Stimulated activated effector memory CD8-positive, alpha-beta T cell treated with anti-CD3 and anti-CD28 coated beads, Interleukin-12 subunit alpha, Interleukin-12 subunit beta, amount 100 ng/mL, for 72 hours (primary cell): ENCODE measurements around the gene CRTC1.

Source experiments
- ATAC-seq: fragments of 150-1000 bp; cut with Tn5 transposase; 2 replicates; pipeline ENCODE4 v1.10.0; 2021
- DNase-seq, 2 donors: peaks; one replicate each; pipeline ENCODE4 v3.0.0; 2021 to 2022; ENCODE audit warnings: low spot score in 2 of 2
- H3K27ac Mint-ChIP-seq: one replicate; pipeline ENCODE4 v1.8.0; 2022; ENCODE audit warnings: mild to moderate bottlenecking, mixed read lengths
- H3K36me3 Mint-ChIP-seq: one replicate; pipeline ENCODE4 v1.8.0; 2022; ENCODE audit warnings: mild to moderate bottlenecking, mixed read lengths
- H3K4me1 Mint-ChIP-seq: one replicate; pipeline ENCODE4 v1.8.0; 2022; ENCODE audit warnings: mixed read lengths
- H3K4me3 Mint-ChIP-seq: one replicate; pipeline ENCODE4 v1.8.0; 2022; ENCODE audit warnings: mild to moderate bottlenecking, mixed read lengths
- H3K9me3 Mint-ChIP-seq: one replicate; pipeline ENCODE4 v1.8.0; 2022; ENCODE audit warnings: mixed read lengths

CRTC1 gene

GRCh38 chr19:18683109-18683957 lies at the start of gene CRTC1:
Gene CRTC1, plus strand, starts transcription at chr19:18683680. Its CDS starts 23 bp downstream, at chr19:18683703.
- Mint-ChIP-seq H3K4me3 (peak within 1 kb of the TSS; percentile 75), H3K27ac (peak within 1 kb of the TSS; percentile 89), H3K36me3 (peaks cover 15% of the 10 kb centered on the region), H3K9me3 (no peaks in the 10 kb centered on the region), H3K4me1 (peaks cover 17% of the 10 kb centered on the region)
- ATAC-seq (peak; percentile 80), DNase-seq (peak; percentile 89 to 97)

- no peak overlapping the region for H3K27ac Mint-ChIP-seq
- no peaks in the 10 kb centered on the region for H3K9me3 Mint-ChIP-seq
- no peak for DNase-seq
- no peak overlapping the region for H3K4me3 Mint-ChIP-seq
- peaks cover 6% of the 10 kb centered on the region for H3K36me3 Mint-ChIP-seq
- no peak for ATAC-seq
- peaks cover 31% of the 10 kb centered on the region for H3K4me1 Mint-ChIP-seq
These were observed 48.7 kb upstream of the CRTC1 start for GRCh38 chr19:18634612-18635297.

- Mint-ChIP-seq H3K4me3 (peak overlapping the region; percentile 82), H3K9me3 (no peaks in the 10 kb centered on the region), H3K36me3 (peaks cover 6% of the 10 kb centered on the region), H3K27ac (peak overlapping the region; percentile 90), H3K4me1 (peaks cover 31% of the 10 kb centered on the region)
- DNase-seq, result no peak
- ATAC-seq, result no peak
These were observed 47.7 kb upstream of the CRTC1 start for GRCh38 chr19:18635831-18636182.

- no peaks in the 10 kb centered on the region for H3K9me3 Mint-ChIP-seq
- peaks cover 31% of the 10 kb centered on the region for H3K4me1 Mint-ChIP-seq
- peak overlapping the region; percentile 90 for H3K27ac Mint-ChIP-seq
- H3K36me3 Mint-ChIP-seq, result peaks cover 6% of the 10 kb centered on the region
- ATAC-seq, result peak; percentile 92
- peak; percentile 99 to 100 for DNase-seq
- H3K4me3 Mint-ChIP-seq, result peak overlapping the region; percentile 82
These were observed 47.1 kb upstream of the CRTC1 start for GRCh38 chr19:18636183-18636968.

- no peak for ATAC-seq
- peak in 1 of 2 donors; percentile 56 for DNase-seq
- Mint-ChIP-seq H3K4me1 (peaks cover 31% of the 10 kb centered on the region), H3K9me3 (no peaks in the 10 kb centered on the region), H3K36me3 (peaks cover 6% of the 10 kb centered on the region), H3K4me3 (peak within 1 kb of the TSS; percentile 82), H3K27ac (peak within 1 kb of the TSS; percentile 90)
These were observed 46.4 kb upstream of the CRTC1 start, which contains the start of gene KLHL26 for GRCh38 chr19:18636969-18637629. Gene KLHL26, plus strand, starts transcription at chr19:18637028. Its CDS starts 27 bp downstream, at chr19:18637055.

- H3K9me3 Mint-ChIP-seq, result no peaks in the 10 kb centered on the region
- ATAC-seq, result no peak
- peaks cover 6% of the 10 kb centered on the region for H3K36me3 Mint-ChIP-seq
- peaks cover 31% of the 10 kb centered on the region for H3K4me1 Mint-ChIP-seq
- no peak for DNase-seq
- H3K27ac Mint-ChIP-seq, result peak overlapping the region; percentile 90
- H3K4me3 Mint-ChIP-seq, result peak overlapping the region; percentile 82
These were observed 45.5 kb upstream of the CRTC1 start for GRCh38 chr19:18637673-18638630.

- H3K4me1 Mint-ChIP-seq, result peaks cover 27% of the 10 kb centered on the region
- peaks cover 6% of the 10 kb centered on the region for H3K36me3 Mint-ChIP-seq
- H3K27ac Mint-ChIP-seq, result no peak overlapping the region
- ATAC-seq, result no peak
- H3K4me3 Mint-ChIP-seq, result no peak overlapping the region
- no peaks in the 10 kb centered on the region for H3K9me3 Mint-ChIP-seq
- no peak for DNase-seq
These were observed 43.7 kb upstream of the CRTC1 start for GRCh38 chr19:18639706-18640243.

GRCh38 chr19:18644196-18645034 lies 39.1 kb upstream of the CRTC1 start:
- Mint-ChIP-seq H3K9me3 (no peaks in the 10 kb centered on the region), H3K27ac (no peak overlapping the region), H3K4me1 (peaks cover 25% of the 10 kb centered on the region), H3K4me3 (no peak overlapping the region), H3K36me3 (no peaks in the 10 kb centered on the region)
- DNase-seq, result no peak
- ATAC-seq, result peak; percentile 46

GRCh38 chr19:18645035-18645511 lies 38.4 kb upstream of the CRTC1 start:
- ATAC-seq (no peak), DNase-seq (no peak)
- H3K9me3 Mint-ChIP-seq, result no peaks in the 10 kb centered on the region
- H3K4me3 Mint-ChIP-seq, result no peak overlapping the region
- H3K36me3 Mint-ChIP-seq, result no peaks in the 10 kb centered on the region
- no peak overlapping the region for H3K27ac Mint-ChIP-seq
- H3K4me1 Mint-ChIP-seq, result peaks cover 25% of the 10 kb centered on the region

GRCh38 chr19:18646535-18647370 lies 36.7 kb upstream of the CRTC1 start:
- Mint-ChIP-seq H3K27ac (peak overlapping the region; percentile 61), H3K4me1 (peaks cover 29% of the 10 kb centered on the region), H3K36me3 (no peaks in the 10 kb centered on the region), H3K4me3 (no peak overlapping the region), H3K9me3 (no peaks in the 10 kb centered on the region)
- ATAC-seq (no peak), DNase-seq (no peak)

- Mint-ChIP-seq H3K4me3 (no peak overlapping the region), H3K9me3 (no peaks in the 10 kb centered on the region), H3K4me1 (peaks cover 32% of the 10 kb centered on the region), H3K36me3 (no peaks in the 10 kb centered on the region), H3K27ac (peak overlapping the region; percentile 85)
- ATAC-seq, result no peak
- DNase-seq, result no peak
These were observed 36.1 kb upstream of the CRTC1 start for GRCh38 chr19:18647371-18647767.

GRCh38 chr19:18647807-18648206 lies 35.7 kb upstream of the CRTC1 start:
- DNase-seq (no peak), ATAC-seq (no peak)
- H3K9me3 Mint-ChIP-seq, result no peaks in the 10 kb centered on the region
- H3K27ac Mint-ChIP-seq, result peak overlapping the region; percentile 85
- peaks cover 32% of the 10 kb centered on the region for H3K4me1 Mint-ChIP-seq
- no peaks in the 10 kb centered on the region for H3K36me3 Mint-ChIP-seq
- H3K4me3 Mint-ChIP-seq, result no peak overlapping the region
